Stomach (tissue), 9 donors: Measurements from ENCODE around the gene PSMD3. TPM values are rescaled to one million over a fixed set of nuclear protein-coding genes. Genes with fewer than 3 reads are reported as not detected.

Experiments used
- DNase-seq, 2 donors: peaks; one replicate each; pipeline versions ENCODE4 v3.0.0 to v3.0.0-alpha.2; 2013 to 2019
- H3K27ac ChIP-seq, 5 donors: fragments of 200-600 bp in 4 of 5; sonication (generic) in 4 of 5; one replicate each; pipeline ENCODE4 v1.5.1; 2013 to 2019; ENCODE audit warnings: mild to moderate bottlenecking in 1 of 5, moderate library complexity in 1 of 5
- H3K27me3 ChIP-seq, 3 donors: fragments of 200-600 bp; sonication (generic); one replicate each; pipeline ENCODE4 v1.5.1; 2017 to 2019; ENCODE audit warnings: mixed run types in 1 of 3
- H3K36me3 ChIP-seq, 4 donors: fragments of 200-600 bp; sonication (generic); 1 replicate in 3 of 4; 2 replicates in 1 of 4; pipeline ENCODE4 v1.5.1; 2016 to 2019
- H3K4me1 ChIP-seq, 4 donors: fragments of 200-600 bp; sonication (generic); one replicate each; pipeline ENCODE4 v1.5.1; 2016 to 2019
- H3K4me3 ChIP-seq, 4 donors: fragments of 200-600 bp; sonication (generic) in 3 of 4; one replicate each; pipeline ENCODE4 v1.5.1; 2016 to 2019; ENCODE audit warnings: mild to moderate bottlenecking in 1 of 4
- H3K9me3 ChIP-seq, 4 donors: fragments of 200-600 bp; sonication (generic); one replicate each; pipeline ENCODE4 v1.5.1; 2016 to 2019
- CTCF ChIP-seq, 7 experiments: fragments of 450-650 bp in 4 of 7; fragments of 200-600 bp in 3 of 7; sonication (generic) in 3 of 7; IDR thresholded peaks; one replicate each; pipeline ENCODE4 v1.5.1; 2016 to 2019; ENCODE audit warnings: antibody characterized with exemption in 7 of 7, control low read depth in 2 of 7, mild to moderate bottlenecking in 1 of 7
- EP300 ChIP-seq: sonication (generic); formaldehyde crosslinking; IDR thresholded peaks from one replicate; pipeline ENCODE4 v1.6.1; 2017; ENCODE audit warnings: antibody characterized with exemption
- POLR2A ChIP-seq, 4 donors: fragments of 450-650 bp; IDR thresholded peaks; one replicate each; pipeline ENCODE4 v1.6.1; 2016; ENCODE audit warnings: antibody characterized with exemption in 4 of 4, control low read depth in 2 of 4, mild to moderate bottlenecking in 1 of 4, moderate library complexity in 1 of 4
- POLR2AphosphoS5 ChIP-seq, 3 donors: sonication (generic); formaldehyde crosslinking; IDR thresholded peaks; one replicate each; pipeline ENCODE4 v1.6.1; 2016; ENCODE audit warnings: antibody characterized with exemption in 3 of 3
- WGBS, 5 donors: extraction: QIAGEN DNeasy Blood & Tissue Kit in 3 of 5; methylation state at CpG; one replicate each; pipeline versions ENCODE4 v1.1.5 to v1.1.7; 2013 to 2018; 5-methylcytosine and 5-hydroxymethylcytosine counted together
- intact Hi-C: fragments of 100-400 bp; cut with DNase I; formaldehyde crosslinking; loops from one replicate; pipeline ENCODE4 v1.15.1; 2023; ENCODE audit warnings: low total_unique reads
- polyA plus RNA-seq, 3 donors: library from polyadenylated mRNA; stranded (reverse); fragments of 200-250 nt; gene quantifications; one replicate each; pipeline ENCODE4 v1.2.3, GENCODE V29; 2013
- total RNA-seq, 5 donors: library from RNA; depleted of rRNA; stranded (reverse); fragments of >200 nt; gene quantifications; one replicate each; pipeline versions ENCODE4 v1.1.0 to v1.2.3, GENCODE V29; 2014 to 2016
- donor health status: healthy with polysubstance abuse.
- donor health status: Bipolar disorder and iron deficiency.
- donor health status: healthy.

Gene PSMD3
- total and polyA plus RNA-seq, 8 donors: 13.4 to 140 (median 47.3) TPM

GRCh38 chr17:40031706-40032105 lies 51.1 kb downstream of the PSMD3 start:
- Histone ChIP-seq H3K27me3 (no peaks in the 10 kb centered on the region), H3K4me1 (peaks cover 15 to 37% (median 26%) of the 10 kb centered on the region in 4 donors), H3K36me3 (peaks cover 63 to 96% (median 89%) of the 10 kb centered on the region in 4 donors), H3K9me3 (no peaks in the 10 kb centered on the region), H3K4me3 (peak overlapping the region in 1 of 4 donors; percentile 22), H3K27ac (peak overlapping the region in 4 of 5 donors; percentile 51 to 79 (median 72))
- intact Hi-C loops: loop anchor here (10.0 kb wide), 1 partner anchor 123 kb away; no protein-coding TSS in a partner anchor
- WGBS, 5 donors: 78 to 87% (median 81%) methylated on average over 11 of the region's 11 CpGs
- TF ChIP-seq EP300 (no peak), POLR2AphosphoS5 (IDR thresholded peaks at IDR 0.05) (no peak), CTCF (IDR thresholded peaks at IDR 0.05) (no peak), POLR2A (IDR thresholded peaks at IDR 0.05) (no peak)
- no peak for DNase-seq

GRCh38 chr17:40032322-40033320 lies 52.0 kb downstream of the PSMD3 start:
- Histone ChIP-seq H3K27ac (peak overlapping the region; percentile 41 to 79 (median 71)), H3K4me1 (peaks cover 9 to 27% (median 21%) of the 10 kb centered on the region in 4 donors), H3K27me3 (no peaks in the 10 kb centered on the region), H3K9me3 (no peaks in the 10 kb centered on the region), H3K36me3 (peaks cover 63 to 88% (median 85%) of the 10 kb centered on the region in 4 donors), H3K4me3 (peak overlapping the region in 1 of 4 donors; percentile 22)
- 70 to 76% (median 72%) methylated on average over 12 to 23 of the region's 23 CpGs for WGBS, 5 donors
- TF ChIP-seq POLR2A (IDR thresholded peaks at IDR 0.05): no peak
- TF ChIP-seq POLR2AphosphoS5 (IDR thresholded peaks at IDR 0.05): peak in 2 of 3 donors; percentile 52 to 57
- intact Hi-C loops: loop anchor here (10.0 kb wide), 1 partner anchor 122 kb away; no protein-coding TSS in a partner anchor
- DNase-seq: peak in 1 of 2 donors; percentile 96

GRCh38 chr17:40033339-40033738 lies 52.7 kb downstream of the PSMD3 start:
- TF ChIP-seq EP300: no peak
- Histone ChIP-seq H3K4me3 (no peak overlapping the region), H3K4me1 (peaks cover 11 to 32% (median 23%) of the 10 kb centered on the region in 4 donors), H3K9me3 (no peaks in the 10 kb centered on the region), H3K36me3 (peaks cover 56 to 81% (median 78%) of the 10 kb centered on the region in 4 donors), H3K27me3 (no peaks in the 10 kb centered on the region), H3K27ac (peak overlapping the region in 3 of 5 donors; percentile 51 to 79 (median 73))
- intact Hi-C loops: loop anchor here (10.0 kb wide), 1 partner anchor 121 kb away; no protein-coding TSS in a partner anchor
- DNase-seq: no peak
- WGBS, 5 donors: 77 to 85% (median 79%) methylated on average over 8 of the region's 8 CpGs

GRCh38 chr17:40034426-40035161 lies 54.0 kb downstream of the PSMD3 start:
- Histone ChIP-seq H3K9me3 (no peaks in the 10 kb centered on the region), H3K4me3 (no peak overlapping the region), H3K36me3 (peaks cover 44 to 68% (median 66%) of the 10 kb centered on the region in 4 donors), H3K27me3 (no peaks in the 10 kb centered on the region), H3K4me1 (peaks cover 16 to 42% (median 29%) of the 10 kb centered on the region in 4 donors), H3K27ac (peak overlapping the region in 1 of 5 donors; percentile 79)
- intact Hi-C loops: loop anchor here (10.0 kb wide), 1 partner anchor 120 kb away; no protein-coding TSS in a partner anchor
- no peak for DNase-seq
- WGBS, 5 donors: 79 to 86% (median 82%) methylated on average over 4 to 8 of the region's 8 CpGs
- no peak for TF ChIP-seq CTCF (IDR thresholded peaks at IDR 0.05)
- TF ChIP-seq POLR2A (IDR thresholded peaks at IDR 0.05): no peak
- TF ChIP-seq POLR2AphosphoS5 (IDR thresholded peaks at IDR 0.05): no peak
- TF ChIP-seq EP300: no peak
